WTC11 (cell line): ENCODE measurements around the gene ANP32E. TPM values are rescaled to one million over a fixed set of nuclear protein-coding genes. Genes with fewer than 3 reads are reported as not detected.

Experiments
- ARID4B ChIP-seq: sonication (generic); formaldehyde crosslinking; IDR thresholded peaks from 2 replicates; pipeline ENCODE4 v1.8.0; 2023; ENCODE audit warnings: missing genetic modification reagents, mild to moderate bottlenecking, borderline replicate concordance
- ATF1 ChIP-seq: sonication (generic); formaldehyde crosslinking; IDR thresholded peaks from 2 replicates; pipeline ENCODE4 v1.8.1; 2023; ENCODE audit warnings: mild to moderate bottlenecking, moderate library complexity, missing genetic modification reagents
- CREB1 ChIP-seq: sonication (generic); formaldehyde crosslinking; IDR thresholded peaks from 2 replicates; pipeline ENCODE4 v1.8.0; 2023; ENCODE audit warnings: mild to moderate bottlenecking, missing genetic modification reagents
- CTCF ChIP-seq: fragments of 200-600 bp; IDR thresholded peaks from 2 replicates; pipeline ENCODE4 v1.8.0; 2022; ENCODE audit warnings: antibody characterized with exemption
- ESRRA ChIP-seq: sonication (generic); formaldehyde crosslinking; IDR thresholded peaks from 2 replicates; pipeline ENCODE4 v1.8.1; 2022; ENCODE audit warnings: mild to moderate bottlenecking, missing genetic modification reagents, borderline replicate concordance
- FOXK1 ChIP-seq: sonication (generic); formaldehyde crosslinking; IDR thresholded peaks from 2 replicates; pipeline ENCODE4 v1.8.0; 2022; ENCODE audit warnings: mild to moderate bottlenecking, moderate library complexity, missing genetic modification reagents
- GABPB1 ChIP-seq: sonication (generic); formaldehyde crosslinking; IDR thresholded peaks from 2 replicates; pipeline ENCODE4 v1.8.1; 2023; ENCODE audit warnings: mild to moderate bottlenecking, missing genetic modification reagents
- GTF2I ChIP-seq: fragments of 250-450 bp; sonication (Bioruptor Pico); conservative IDR thresholded peaks from 2 replicates; pipeline ENCODE4 v1.4.0; 2021; ENCODE audit warnings: mild to moderate bottlenecking
- OVOL2 ChIP-seq: fragments of 250-450 bp; sonication (Bioruptor Pico); IDR thresholded peaks from 2 replicates; pipeline ENCODE4 v1.9.0; 2021; ENCODE audit warnings: mild to moderate bottlenecking, borderline replicate concordance
- RELA ChIP-seq: sonication (generic); formaldehyde crosslinking; IDR thresholded peaks from 2 replicates; pipeline ENCODE4 v1.8.1; 2022; ENCODE audit warnings: missing genetic modification reagents, mild to moderate bottlenecking, borderline replicate concordance
- RORB ChIP-seq: fragments of 250-450 bp; sonication (Bioruptor Pico); IDR thresholded peaks from 2 replicates; pipeline ENCODE4 v1.9.0; 2021; ENCODE audit warnings: mild to moderate bottlenecking
- SMAD3 ChIP-seq: sonication (generic); formaldehyde crosslinking; IDR thresholded peaks from 2 replicates; pipeline ENCODE4 v1.8.0; 2022; ENCODE audit warnings: missing genetic modification reagents, mild to moderate bottlenecking, borderline replicate concordance
- SMAD4 ChIP-seq: sonication (generic); formaldehyde crosslinking; IDR thresholded peaks from 2 replicates; pipeline ENCODE4 v1.8.0; 2022; ENCODE audit warnings: mild to moderate bottlenecking, missing genetic modification reagents
- ZBTB21 ChIP-seq: sonication (generic); formaldehyde crosslinking; IDR thresholded peaks from 2 replicates; pipeline ENCODE4 v1.8.1; 2023; ENCODE audit warnings: mild to moderate bottlenecking, missing genetic modification reagents, borderline replicate concordance
- ZNF232 ChIP-seq: sonication (generic); formaldehyde crosslinking; IDR thresholded peaks from 2 replicates; pipeline ENCODE4 v1.8.0; 2022; ENCODE audit warnings: mild to moderate bottlenecking, missing genetic modification reagents
- ZNF671 ChIP-seq: fragments of 250-450 bp; sonication (Bioruptor Pico); IDR thresholded peaks from 2 replicates; pipeline ENCODE4 v1.8.0; 2021; ENCODE audit warnings: mild to moderate bottlenecking
- ZSCAN18 ChIP-seq: fragments of 250-450 bp; sonication (Bioruptor Pico); IDR thresholded peaks from 2 replicates; pipeline ENCODE4 v2.1.2; 2022; ENCODE audit warnings: mild to moderate bottlenecking, moderate library complexity
- total RNA-seq: library from RNA; stranded (reverse); gene quantifications from 3 replicates; pipeline ENCODE4 v1.2.3, GENCODE V29; 2021
- TF ChIP-seq, protein P1 (sequence below): fragments of 250-450 bp; sonication (Bioruptor Pico); conservative IDR thresholded peaks from 2 replicates; pipeline ENCODE4 v1.9.0; 2021; ENCODE audit warnings: mild to moderate bottlenecking
- TF ChIP-seq, protein P2 (sequence below): sonication (generic); formaldehyde crosslinking; conservative IDR thresholded peaks from 2 replicates; pipeline ENCODE4 v1.8.1; 2023; ENCODE audit warnings: mild to moderate bottlenecking, low read depth, missing genetic modification reagents, moderate library complexity
- TF ChIP-seq, protein P3 (sequence below): sonication (generic); formaldehyde crosslinking; IDR thresholded peaks from 2 replicates; pipeline ENCODE4 v1.8.1; 2022; ENCODE audit warnings: low read depth, mild to moderate bottlenecking, moderate library complexity, missing genetic modification reagents, borderline replicate concordance
- TF ChIP-seq, protein P4 (sequence below): sonication (generic); formaldehyde crosslinking; IDR thresholded peaks from 2 replicates; pipeline ENCODE4 v1.8.1; 2022; ENCODE audit warnings: mild to moderate bottlenecking, moderate library complexity, missing genetic modification reagents
- TF ChIP-seq, protein P5 (sequence below): sonication (generic); formaldehyde crosslinking; IDR thresholded peaks from 2 replicates; pipeline ENCODE4 v1.8.1; 2023; ENCODE audit warnings: mild to moderate bottlenecking, missing genetic modification reagents

Gene ANP32E
- total RNA-seq, 1 experiment from 2014 or later = 119 TPM

DNA sequence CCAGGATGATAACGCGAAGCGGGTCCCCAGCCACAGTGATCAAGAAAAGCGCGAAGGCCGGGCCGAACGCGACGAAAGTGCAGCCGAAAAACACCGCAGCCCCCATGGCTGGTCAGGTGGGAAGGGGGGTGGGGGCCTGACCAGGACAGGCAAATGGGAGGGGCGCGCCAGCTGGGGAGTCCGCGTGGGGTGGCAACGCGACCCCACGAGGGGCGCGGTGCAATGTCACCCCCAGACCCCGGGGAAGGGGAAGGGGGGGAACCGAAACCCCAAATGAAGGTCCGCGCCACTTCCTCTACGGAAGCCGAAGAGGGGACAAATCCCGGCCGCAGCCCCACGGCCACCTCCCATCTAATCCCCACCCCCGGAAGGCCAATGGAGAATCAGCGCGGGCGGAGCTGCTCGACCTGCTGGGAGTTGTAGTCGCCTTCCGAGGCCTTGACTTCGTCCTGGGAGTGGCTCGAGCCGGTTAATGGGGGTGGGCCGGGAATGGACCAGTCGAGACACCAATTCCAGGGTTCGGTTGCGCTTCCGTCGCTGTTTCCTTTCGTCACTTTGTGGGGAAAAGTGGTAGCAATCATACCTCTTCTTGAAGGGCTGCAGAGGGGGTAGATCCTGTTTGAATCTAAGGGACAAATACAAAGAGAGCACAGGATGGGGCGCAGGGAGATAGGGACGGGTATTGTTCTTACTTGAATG lies 32.9 kb upstream of the ANP32E start, which contains the start of gene APH1A (continued):
- no peak for TF ChIP-seq CREB1 (CRISPR knock-in tag)
- TF ChIP-seq, protein P1, sequence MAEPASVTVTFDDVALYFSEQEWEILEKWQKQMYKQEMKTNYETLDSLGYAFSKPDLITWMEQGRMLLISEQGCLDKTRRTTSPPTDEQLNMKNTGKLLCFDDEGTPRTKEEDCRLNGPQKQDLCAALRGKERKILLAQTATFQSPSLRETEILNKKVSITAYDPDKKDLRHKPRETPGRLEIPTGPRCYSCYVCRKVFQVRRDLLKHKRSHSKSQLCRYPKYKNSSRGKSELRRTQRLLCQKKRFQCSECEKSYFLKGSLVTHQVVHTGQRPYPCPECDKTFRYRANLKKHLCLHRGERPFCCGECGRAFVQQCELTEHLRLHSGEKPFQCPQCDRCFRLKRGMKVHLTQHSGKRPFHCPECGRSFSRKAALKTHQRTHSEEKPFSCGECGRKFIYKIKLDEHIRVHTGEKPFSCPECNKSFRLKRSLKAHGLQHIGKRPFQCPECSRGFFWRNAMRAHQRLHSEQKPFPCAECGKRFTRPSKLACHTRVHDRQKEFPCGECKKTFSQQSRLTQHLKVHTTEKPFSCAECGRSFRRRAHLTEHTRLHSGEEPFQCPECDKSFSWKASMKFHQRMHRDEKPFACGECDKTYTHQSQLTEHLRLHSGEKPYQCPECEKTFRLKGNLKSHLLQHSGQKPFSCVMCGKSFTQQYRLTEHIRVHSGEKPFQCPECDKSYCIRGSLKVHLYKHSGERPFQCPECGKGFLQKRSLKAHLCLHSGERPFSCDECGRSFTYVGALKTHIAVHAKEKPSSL = no peak
- TF ChIP-seq, protein P2, sequence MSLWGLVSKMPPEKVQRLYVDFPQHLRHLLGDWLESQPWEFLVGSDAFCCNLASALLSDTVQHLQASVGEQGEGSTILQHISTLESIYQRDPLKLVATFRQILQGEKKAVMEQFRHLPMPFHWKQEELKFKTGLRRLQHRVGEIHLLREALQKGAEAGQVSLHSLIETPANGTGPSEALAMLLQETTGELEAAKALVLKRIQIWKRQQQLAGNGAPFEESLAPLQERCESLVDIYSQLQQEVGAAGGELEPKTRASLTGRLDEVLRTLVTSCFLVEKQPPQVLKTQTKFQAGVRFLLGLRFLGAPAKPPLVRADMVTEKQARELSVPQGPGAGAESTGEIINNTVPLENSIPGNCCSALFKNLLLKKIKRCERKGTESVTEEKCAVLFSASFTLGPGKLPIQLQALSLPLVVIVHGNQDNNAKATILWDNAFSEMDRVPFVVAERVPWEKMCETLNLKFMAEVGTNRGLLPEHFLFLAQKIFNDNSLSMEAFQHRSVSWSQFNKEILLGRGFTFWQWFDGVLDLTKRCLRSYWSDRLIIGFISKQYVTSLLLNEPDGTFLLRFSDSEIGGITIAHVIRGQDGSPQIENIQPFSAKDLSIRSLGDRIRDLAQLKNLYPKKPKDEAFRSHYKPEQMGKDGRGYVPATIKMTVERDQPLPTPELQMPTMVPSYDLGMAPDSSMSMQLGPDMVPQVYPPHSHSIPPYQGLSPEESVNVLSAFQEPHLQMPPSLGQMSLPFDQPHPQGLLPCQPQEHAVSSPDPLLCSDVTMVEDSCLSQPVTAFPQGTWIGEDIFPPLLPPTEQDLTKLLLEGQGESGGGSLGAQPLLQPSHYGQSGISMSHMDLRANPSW (CRISPR knock-in tag) = no peak
- TF ChIP-seq RORB (CRISPR knock-in tag) = no peak
- TF ChIP-seq, protein P3, sequence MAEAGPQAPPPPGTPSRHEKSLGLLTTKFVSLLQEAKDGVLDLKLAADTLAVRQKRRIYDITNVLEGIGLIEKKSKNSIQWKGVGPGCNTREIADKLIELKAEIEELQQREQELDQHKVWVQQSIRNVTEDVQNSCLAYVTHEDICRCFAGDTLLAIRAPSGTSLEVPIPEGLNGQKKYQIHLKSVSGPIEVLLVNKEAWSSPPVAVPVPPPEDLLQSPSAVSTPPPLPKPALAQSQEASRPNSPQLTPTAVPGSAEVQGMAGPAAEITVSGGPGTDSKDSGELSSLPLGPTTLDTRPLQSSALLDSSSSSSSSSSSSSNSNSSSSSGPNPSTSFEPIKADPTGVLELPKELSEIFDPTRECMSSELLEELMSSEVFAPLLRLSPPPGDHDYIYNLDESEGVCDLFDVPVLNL (CRISPR knock-in tag) = no peak
- TF ChIP-seq ZSCAN18 (CRISPR knock-in tag) = no peak
- TF ChIP-seq ZBTB21 (CRISPR knock-in tag) = no peak
- TF ChIP-seq ZNF232 = 0 out of 2 replicates have a peak, but pooled peaks have one; percentile 32
- peak; percentile 71; the same call in 1 of the 2 replicates for TF ChIP-seq GABPB1
- TF ChIP-seq FOXK1 (CRISPR knock-in tag) = peak; percentile 30; the same call in 1 of the 2 replicates
- no peak for TF ChIP-seq GTF2I (CRISPR knock-in tag)
- TF ChIP-seq, protein P4, sequence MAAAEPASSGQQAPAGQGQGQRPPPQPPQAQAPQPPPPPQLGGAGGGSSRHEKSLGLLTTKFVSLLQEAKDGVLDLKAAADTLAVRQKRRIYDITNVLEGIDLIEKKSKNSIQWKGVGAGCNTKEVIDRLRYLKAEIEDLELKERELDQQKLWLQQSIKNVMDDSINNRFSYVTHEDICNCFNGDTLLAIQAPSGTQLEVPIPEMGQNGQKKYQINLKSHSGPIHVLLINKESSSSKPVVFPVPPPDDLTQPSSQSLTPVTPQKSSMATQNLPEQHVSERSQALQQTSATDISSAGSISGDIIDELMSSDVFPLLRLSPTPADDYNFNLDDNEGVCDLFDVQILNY (CRISPR knock-in tag) = 0 out of 2 replicates have a peak, but pooled peaks have one; percentile 45
- TF ChIP-seq ATF1 (CRISPR knock-in tag) = no peak
- TF ChIP-seq OVOL2 (CRISPR knock-in tag) = no peak
- no peak for TF ChIP-seq ZNF671
- no peak for TF ChIP-seq RELA (CRISPR knock-in tag)
- no peak for TF ChIP-seq ESRRA (CRISPR knock-in tag)
- TF ChIP-seq, protein P5, sequence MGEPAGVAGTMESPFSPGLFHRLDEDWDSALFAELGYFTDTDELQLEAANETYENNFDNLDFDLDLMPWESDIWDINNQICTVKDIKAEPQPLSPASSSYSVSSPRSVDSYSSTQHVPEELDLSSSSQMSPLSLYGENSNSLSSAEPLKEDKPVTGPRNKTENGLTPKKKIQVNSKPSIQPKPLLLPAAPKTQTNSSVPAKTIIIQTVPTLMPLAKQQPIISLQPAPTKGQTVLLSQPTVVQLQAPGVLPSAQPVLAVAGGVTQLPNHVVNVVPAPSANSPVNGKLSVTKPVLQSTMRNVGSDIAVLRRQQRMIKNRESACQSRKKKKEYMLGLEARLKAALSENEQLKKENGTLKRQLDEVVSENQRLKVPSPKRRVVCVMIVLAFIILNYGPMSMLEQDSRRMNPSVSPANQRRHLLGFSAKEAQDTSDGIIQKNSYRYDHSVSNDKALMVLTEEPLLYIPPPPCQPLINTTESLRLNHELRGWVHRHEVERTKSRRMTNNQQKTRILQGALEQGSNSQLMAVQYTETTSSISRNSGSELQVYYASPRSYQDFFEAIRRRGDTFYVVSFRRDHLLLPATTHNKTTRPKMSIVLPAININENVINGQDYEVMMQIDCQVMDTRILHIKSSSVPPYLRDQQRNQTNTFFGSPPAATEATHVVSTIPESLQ (CRISPR knock-in tag) = no peak
- no peak for TF ChIP-seq CTCF
- no peak for TF ChIP-seq SMAD3 (CRISPR knock-in tag)
- TF ChIP-seq ARID4B (CRISPR knock-in tag) = no peak
- no peak for TF ChIP-seq SMAD4
